Activated naive CD4-positive, alpha-beta T cell treated with anti-CD3 and anti-CD28 coated beads for 36 hours (primary cell): ENCODE measurements around the gene DGAT2. TPM values are rescaled to one million over a fixed set of nuclear protein-coding genes. Genes with fewer than 3 reads are reported as not detected.

Experiments
- CTCF ChIA-PET: fragments of 350-600 bp; sonication (Branson Sonifier 250); formaldehyde crosslinking; loops from one replicate; lab custom pipeline; 2021; ENCODE audit warnings: antibody characterized with exemption; lab: Charles Lee
- DNase-seq: peaks from one replicate; pipeline ENCODE4 v3.0.0-alpha.2; 2020
- H3K27ac Mint-ChIP-seq: one replicate; pipeline ENCODE4 v1.8.0; 2021; ENCODE audit warnings: mild to moderate bottlenecking, mixed read lengths
- H3K27me3 Mint-ChIP-seq: one replicate; pipeline ENCODE4 v1.8.0; 2021; ENCODE audit warnings: low read depth, mixed read lengths
- H3K36me3 Mint-ChIP-seq: one replicate; pipeline ENCODE4 v1.8.0; 2021; ENCODE audit warnings: low read depth, mixed read lengths
- H3K4me1 Mint-ChIP-seq: one replicate; pipeline ENCODE4 v1.8.0; 2021; ENCODE audit warnings: low read depth, mixed read lengths
- H3K4me3 Mint-ChIP-seq: one replicate; pipeline ENCODE4 v1.8.0; 2021; ENCODE audit warnings: mild to moderate bottlenecking, moderate library complexity, mixed read lengths
- H3K9me3 Mint-ChIP-seq: one replicate; pipeline ENCODE4 v1.8.0; 2021; ENCODE audit warnings: mixed read lengths
- intact Hi-C: fragments of 100-400 bp; cut with micrococcal nuclease; formaldehyde crosslinking; loops from one replicate; pipeline ENCODE4 v1.15.1; 2023
- total RNA-seq, 2 experiments: library from RNA; stranded (reverse); gene quantifications; one replicate each; pipeline ENCODE4 v1.2.3, GENCODE V29; 2021

The DGAT2 gene
- total RNA-seq, 2 experiments from 2014 or later = 3.4 to 4.2 TPM

- Mint-ChIP-seq H3K9me3 (no peaks in the 10 kb centered on the region), H3K4me1 (peaks cover 20% of the 10 kb centered on the region), H3K4me3 (no peak overlapping the region), H3K36me3 (peaks cover 9% of the 10 kb centered on the region), H3K27ac (no peak overlapping the region), H3K27me3 (no peaks in the 10 kb centered on the region)
- no peak for DNase-seq
- CTCF ChIA-PET = interaction anchor here (0.7 kb wide), 2 partner anchors 42 to 72 kb away, joined by 3 to 4 read pairs; no protein-coding TSS in a partner anchor
- intact Hi-C loops = no loop called here
Observed at GRCh38 chr11:75826461-75827230, 58.1 kb downstream of the DGAT2 start.

- Mint-ChIP-seq H3K27me3 (no peaks in the 10 kb centered on the region), H3K4me1 (peaks cover 18% of the 10 kb centered on the region), H3K9me3 (no peaks in the 10 kb centered on the region), H3K4me3 (no peak overlapping the region), H3K36me3 (peaks cover 7% of the 10 kb centered on the region), H3K27ac (no peak overlapping the region)
- CTCF ChIA-PET = no interaction called here
- intact Hi-C loops = no loop called here
- DNase-seq = no peak
Observed at GRCh38 chr11:75827562-75827961, 59.0 kb downstream of the DGAT2 start.

- Mint-ChIP-seq H3K27ac (no peak overlapping the region), H3K4me3 (no peak overlapping the region), H3K4me1 (peaks cover 7% of the 10 kb centered on the region), H3K36me3 (peaks cover 4% of the 10 kb centered on the region), H3K9me3 (no peaks in the 10 kb centered on the region), H3K27me3 (no peaks in the 10 kb centered on the region)
- intact Hi-C loops = no loop called here
- no peak for DNase-seq
- CTCF ChIA-PET = interaction anchor here (0.9 to 1.8 kb wide), 2 partner anchors 29 to 321 kb away, joined by 3 to 5 read pairs; no protein-coding TSS in a partner anchor
Observed at GRCh38 chr11:75831915-75832502, 63.4 kb downstream of the DGAT2 start.

- intact Hi-C loops = no loop called here
- H3K27me3 Mint-ChIP-seq = no peaks in the 10 kb centered on the region
Observed at GRCh38 chr11:75834728-75835127, 66.2 kb downstream of the DGAT2 start.

GRCh38 chr11:75836417-75836816, 67.8 kb downstream of the DGAT2 start:
- CTCF ChIA-PET = interaction anchor here (0.8 kb wide), 1 partner anchor 31 kb away, joined by 3 read pairs; no protein-coding TSS in a partner anchor

More at GRCh38 chr11:75834728-75835127, 66.2 kb downstream of the DGAT2 start:
- Mint-ChIP-seq H3K4me1 (peaks cover 13% of the 10 kb centered on the region), H3K9me3 (no peaks in the 10 kb centered on the region), H3K27ac (no peak overlapping the region), H3K4me3 (no peak overlapping the region), H3K36me3 (peaks cover 8% of the 10 kb centered on the region)
- CTCF ChIA-PET = no interaction called here
- DNase-seq = no peak

GRCh38 chr11:75839851-75840250, 71.3 kb downstream of the DGAT2 start:
- CTCF ChIA-PET = interaction anchor here (0.6 to 1.5 kb wide), 4 partner anchors 9 to 263 kb away, joined by 3 to 6 read pairs (median 4); no protein-coding TSS in a partner anchor
- intact Hi-C loops = no loop called here
- H3K27ac Mint-ChIP-seq = no peak overlapping the region

More at GRCh38 chr11:75836417-75836816, 67.8 kb downstream of the DGAT2 start:
- Mint-ChIP-seq H3K36me3 (peaks cover 8% of the 10 kb centered on the region), H3K4me1 (peaks cover 18% of the 10 kb centered on the region), H3K9me3 (no peaks in the 10 kb centered on the region), H3K27ac (no peak overlapping the region), H3K27me3 (no peaks in the 10 kb centered on the region), H3K4me3 (no peak overlapping the region)
- intact Hi-C loops = no loop called here
- no peak for DNase-seq

GRCh38 chr11:75840522-75840921, 71.9 kb downstream of the DGAT2 start:
- H3K36me3 Mint-ChIP-seq = peaks cover 5% of the 10 kb centered on the region
- H3K27ac Mint-ChIP-seq = no peak overlapping the region
- CTCF ChIA-PET = interaction anchor here (0.6 to 1.5 kb wide), 5 partner anchors 10 to 264 kb away, joined by 3 to 6 read pairs (median 4); no protein-coding TSS in a partner anchor
- no peak for DNase-seq
- H3K27me3 Mint-ChIP-seq = no peaks in the 10 kb centered on the region
- H3K9me3 Mint-ChIP-seq = no peaks in the 10 kb centered on the region
- intact Hi-C loops = no loop called here
- H3K4me1 Mint-ChIP-seq = peaks cover 20% of the 10 kb centered on the region
- H3K4me3 Mint-ChIP-seq = no peak overlapping the region

More at GRCh38 chr11:75839851-75840250, 71.3 kb downstream of the DGAT2 start:
- DNase-seq = no peak
- Mint-ChIP-seq H3K27me3 (no peaks in the 10 kb centered on the region), H3K4me1 (peaks cover 20% of the 10 kb centered on the region), H3K4me3 (no peak overlapping the region), H3K9me3 (no peaks in the 10 kb centered on the region), H3K36me3 (peaks cover 5% of the 10 kb centered on the region)

GRCh38 chr11:75841739-75842138, 73.2 kb downstream of the DGAT2 start:
- Mint-ChIP-seq H3K36me3 (peaks cover 5% of the 10 kb centered on the region), H3K4me3 (no peak overlapping the region), H3K27ac (no peak overlapping the region), H3K9me3 (no peaks in the 10 kb centered on the region), H3K4me1 (peaks cover 16% of the 10 kb centered on the region), H3K27me3 (no peaks in the 10 kb centered on the region)
- CTCF ChIA-PET = interaction anchor here (0.7 to 1.3 kb wide), 3 partner anchors 9 to 38 kb away, joined by 3 to 4 read pairs (median 4); no protein-coding TSS in a partner anchor
- intact Hi-C loops = no loop called here
- DNase-seq = no peak

- Mint-ChIP-seq H3K36me3 (no peaks in the 10 kb centered on the region), H3K27me3 (no peaks in the 10 kb centered on the region), H3K4me3 (no peak overlapping the region), H3K27ac (no peak overlapping the region), H3K9me3 (no peaks in the 10 kb centered on the region), H3K4me1 (peaks cover 16% of the 10 kb centered on the region)
- intact Hi-C loops = no loop called here
- CTCF ChIA-PET = interaction anchor here (1.5 to 1.6 kb wide), 2 partner anchors 22 to 23 kb away, joined by 3 to 4 read pairs; no protein-coding TSS in a partner anchor
- DNase-seq = no peak
Observed at GRCh38 chr11:75845324-75845723, 76.7 kb downstream of the DGAT2 start.

- H3K9me3 Mint-ChIP-seq = no peaks in the 10 kb centered on the region
- peaks cover 10% of the 10 kb centered on the region for H3K4me1 Mint-ChIP-seq
- H3K27me3 Mint-ChIP-seq = no peaks in the 10 kb centered on the region
Observed at GRCh38 chr11:75849894-75850293, 81.3 kb downstream of the DGAT2 start.

GRCh38 chr11:75850787-75851186, 82.2 kb downstream of the DGAT2 start:
- no peak for DNase-seq
- peaks cover 7% of the 10 kb centered on the region for H3K36me3 Mint-ChIP-seq
- no peak overlapping the region for H3K27ac Mint-ChIP-seq
- intact Hi-C loops = no loop called here
- H3K9me3 Mint-ChIP-seq = no peaks in the 10 kb centered on the region
- H3K27me3 Mint-ChIP-seq = no peaks in the 10 kb centered on the region
- peaks cover 10% of the 10 kb centered on the region for H3K4me1 Mint-ChIP-seq
- no peak overlapping the region for H3K4me3 Mint-ChIP-seq
- CTCF ChIA-PET = interaction anchor here (1.1 to 1.5 kb wide), 2 partner anchors 9 to 15 kb away, joined by 3 to 4 read pairs; no protein-coding TSS in a partner anchor

More at GRCh38 chr11:75849894-75850293, 81.3 kb downstream of the DGAT2 start:
- intact Hi-C loops = no loop called here
- no peak overlapping the region for H3K27ac Mint-ChIP-seq
- H3K4me3 Mint-ChIP-seq = no peak overlapping the region
- DNase-seq = no peak
- peaks cover 4% of the 10 kb centered on the region for H3K36me3 Mint-ChIP-seq
- CTCF ChIA-PET = interaction anchor here (1.1 kb wide), 1 partner anchor 8 kb away, joined by 4 read pairs; no protein-coding TSS in a partner anchor
